Measurements from ENCODE around the gene ZFP82.

ZFP82 gene

GRCh38 chr19:36418287-36419001 is at the start of gene ZFP82:
ZFP82 (minus strand) TSS chr19:36418644; CDS start chr19:36409789, 8,855 bp downstream.
- peak; percentile 82 for DNase-seq

DNA sequence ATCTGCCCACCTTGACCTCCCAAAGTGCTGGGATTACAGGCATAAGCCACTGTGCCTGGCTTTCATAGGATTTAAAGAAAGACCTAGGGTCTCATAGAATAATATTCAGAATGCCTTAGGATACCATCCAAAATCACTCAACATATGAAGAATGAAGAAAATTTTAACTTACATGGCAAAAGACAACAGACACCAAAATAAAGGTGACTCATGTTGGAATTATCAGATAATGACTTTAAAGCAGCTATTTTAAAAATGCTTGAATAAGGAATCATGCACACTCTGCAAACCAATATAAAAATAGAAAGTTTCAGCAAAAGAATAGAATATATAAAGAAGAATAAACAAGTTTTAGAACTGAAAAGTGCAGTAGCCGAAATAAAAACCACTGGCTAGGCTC is 41.6 kb upstream of the ZFP82 start:
- no peak for DNase-seq

DNA sequence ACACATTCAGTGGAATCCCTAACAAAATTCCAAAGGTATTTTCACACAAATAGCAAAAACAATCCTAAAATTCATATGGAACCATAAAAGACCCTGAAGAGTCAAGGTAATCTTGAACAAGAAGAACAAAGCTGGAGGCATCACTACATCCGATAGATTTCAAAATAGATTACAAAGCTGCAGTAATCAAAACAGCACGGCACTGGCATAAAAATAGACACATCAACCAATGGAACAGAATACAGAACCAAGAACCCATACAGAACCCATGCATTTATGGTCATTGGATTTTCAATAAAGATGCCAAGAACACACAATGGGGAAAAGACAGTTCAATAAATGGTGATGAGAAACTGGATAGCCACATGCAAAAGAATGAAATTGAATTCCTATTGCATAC is 38.4 kb upstream of the ZFP82 start:
- DNase-seq = no peak

DNA sequence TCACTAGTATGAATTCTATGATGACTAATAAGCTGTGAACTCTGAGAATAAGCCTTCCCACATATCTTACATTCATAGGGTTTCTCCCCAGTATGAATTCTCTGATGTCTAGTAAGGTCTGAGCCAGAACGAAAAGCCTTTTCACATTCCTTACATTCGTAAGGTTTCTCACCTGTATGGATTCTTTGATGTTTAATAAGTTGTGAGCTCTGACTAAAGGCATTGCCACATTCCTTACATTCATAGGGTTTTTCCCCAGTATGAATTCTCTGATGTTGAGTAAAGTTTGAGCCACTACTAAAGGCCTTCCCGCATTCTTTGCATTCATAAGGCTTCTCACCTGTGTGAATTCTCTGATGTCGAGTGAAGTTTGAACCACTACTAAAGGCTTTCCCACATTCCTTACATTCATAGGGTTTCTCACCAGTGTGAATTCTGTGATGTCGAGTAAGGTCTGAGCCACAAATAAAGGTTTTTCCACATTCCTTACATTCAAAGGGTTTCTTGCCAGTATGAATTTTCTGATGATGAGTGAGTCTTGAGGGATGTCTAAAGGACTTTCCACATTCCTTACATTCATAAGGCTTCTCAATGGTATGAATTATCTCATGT is 30.7 kb upstream of the ZFP82 start:
- no peak for DNase-seq

DNA sequence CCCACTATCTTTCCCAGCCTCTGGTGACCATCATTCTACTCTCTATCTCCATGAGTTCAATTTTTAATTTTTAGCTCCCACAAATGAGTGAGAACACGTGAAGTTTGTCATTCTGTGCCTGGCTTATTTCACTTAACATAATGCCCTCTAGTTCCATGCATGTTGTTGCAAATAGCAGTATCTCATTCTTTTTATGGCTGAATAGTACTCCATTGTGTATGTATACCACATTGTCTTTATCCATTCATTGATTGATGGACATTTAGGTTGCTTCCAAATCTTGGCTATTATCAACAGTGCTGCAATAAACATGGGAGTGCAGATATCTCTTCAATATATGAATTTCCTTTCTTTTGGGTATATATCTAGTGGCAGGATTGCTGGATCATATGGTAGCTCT is 22.9 kb upstream of the ZFP82 start:
- no peak for DNase-seq

DNA sequence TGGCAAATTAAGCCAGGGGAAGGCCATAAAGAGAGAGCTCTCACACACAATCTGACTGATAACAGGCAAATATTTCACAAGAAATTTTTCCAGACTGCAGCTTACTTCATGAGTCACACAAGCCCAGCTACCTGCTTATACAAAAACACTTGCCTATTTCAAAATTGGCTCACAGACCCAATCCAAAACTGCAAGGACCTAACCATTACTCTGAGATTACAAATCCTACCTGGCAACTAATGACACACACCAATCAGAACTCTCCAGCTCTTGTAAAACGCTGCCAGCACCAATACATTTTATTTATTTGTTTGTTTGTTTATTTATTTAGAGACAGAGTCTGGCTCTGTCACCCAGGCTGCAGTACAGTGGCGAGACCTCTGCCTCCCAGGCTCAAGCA is 18.1 kb upstream of the ZFP82 start:
- DNase-seq = no peak

- DNase-seq = no peak
Observed at GRCh38 chr19:36423925-36424324, 5.5 kb upstream of the ZFP82 start.

DNA sequence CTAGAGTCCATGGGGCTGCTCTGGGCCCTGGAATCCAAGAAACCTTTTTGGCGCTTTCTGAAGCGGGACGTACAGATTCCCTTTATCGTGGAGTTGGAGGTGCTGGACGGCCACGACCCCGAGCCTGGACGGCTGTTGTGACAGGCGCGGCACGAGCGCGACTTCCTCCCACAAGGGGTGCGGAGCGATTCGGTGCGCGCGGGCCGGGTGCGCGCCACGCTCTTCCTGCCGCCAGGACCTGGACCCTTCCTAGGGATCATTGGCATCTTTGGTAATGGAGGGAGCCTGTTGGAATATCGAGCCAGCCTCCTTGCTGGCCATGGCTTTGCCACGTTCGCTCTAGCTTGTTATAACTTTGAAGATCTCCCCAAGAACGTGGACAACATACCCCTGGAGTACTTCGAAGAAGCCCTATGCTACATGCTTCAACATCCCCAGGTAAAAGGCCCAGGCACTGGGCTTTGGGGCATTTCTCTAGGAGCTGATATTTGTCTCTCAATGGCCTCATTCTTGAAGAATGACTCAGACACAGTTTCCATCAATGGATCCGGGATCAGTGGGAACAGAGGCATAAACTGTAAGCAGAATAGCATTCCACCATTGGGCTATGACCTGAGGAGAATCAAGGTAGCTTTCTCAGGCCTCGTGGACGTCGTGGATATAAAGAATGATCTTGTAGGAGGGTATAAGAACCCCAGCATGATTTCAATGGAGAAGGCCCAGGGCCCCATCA is 3.5 kb upstream of the ZFP82 start:
- no peak for DNase-seq

- DNase-seq = no peak
Observed at GRCh38 chr19:36420961-36421748, 2.7 kb upstream of the ZFP82 start.

DNA sequence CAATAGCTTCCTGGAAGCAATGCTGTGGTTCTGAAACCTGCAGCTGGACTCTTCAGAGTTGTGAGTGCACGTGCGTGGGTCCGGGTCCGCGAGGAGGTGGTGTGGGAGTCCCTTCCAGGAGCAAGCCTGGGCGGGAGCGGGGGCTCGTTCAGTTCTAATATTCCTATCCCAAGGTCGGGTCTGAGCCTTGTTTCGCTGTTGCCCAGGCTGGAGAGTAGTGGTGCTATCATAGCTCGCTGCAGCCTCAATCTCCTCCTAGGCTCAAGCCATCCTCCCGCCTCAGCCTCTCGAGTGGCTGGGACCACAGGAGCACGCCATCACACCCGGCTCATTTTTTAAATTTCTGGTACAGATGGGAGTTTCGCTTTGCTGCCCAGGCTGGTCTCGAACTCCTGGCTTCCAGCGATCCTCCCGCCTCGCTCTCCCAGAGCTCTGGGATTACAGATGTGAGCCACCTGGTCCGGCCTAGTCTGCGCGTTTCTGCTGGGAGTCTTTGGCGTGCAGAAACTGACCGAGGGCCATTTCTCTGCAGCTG is 625 bp downstream of the ZFP82 start:
- no peak for DNase-seq

DNA sequence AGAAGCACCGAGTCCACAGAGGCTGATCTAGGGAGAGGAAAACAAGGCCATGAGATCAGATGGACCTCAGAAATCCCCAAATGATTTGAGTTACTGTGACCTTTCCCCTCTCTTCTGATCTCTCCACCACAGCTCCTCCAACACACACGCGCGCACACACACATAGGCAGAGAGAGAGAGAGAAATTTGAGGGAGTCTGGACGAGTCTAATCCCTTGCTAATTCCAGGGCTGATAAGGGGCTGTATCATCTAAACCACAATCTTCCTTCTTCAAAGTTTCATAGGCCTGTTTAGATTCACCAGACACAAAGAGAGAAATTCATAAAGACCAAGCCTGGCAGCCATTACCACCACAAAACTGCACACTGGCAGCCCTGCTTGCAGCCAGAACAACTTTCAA is 8.6 kb downstream of the ZFP82 start:
- no peak for DNase-seq

- no peak for DNase-seq
Observed at GRCh38 chr19:36408101-36408500, 10.3 kb downstream of the ZFP82 start.

DNA sequence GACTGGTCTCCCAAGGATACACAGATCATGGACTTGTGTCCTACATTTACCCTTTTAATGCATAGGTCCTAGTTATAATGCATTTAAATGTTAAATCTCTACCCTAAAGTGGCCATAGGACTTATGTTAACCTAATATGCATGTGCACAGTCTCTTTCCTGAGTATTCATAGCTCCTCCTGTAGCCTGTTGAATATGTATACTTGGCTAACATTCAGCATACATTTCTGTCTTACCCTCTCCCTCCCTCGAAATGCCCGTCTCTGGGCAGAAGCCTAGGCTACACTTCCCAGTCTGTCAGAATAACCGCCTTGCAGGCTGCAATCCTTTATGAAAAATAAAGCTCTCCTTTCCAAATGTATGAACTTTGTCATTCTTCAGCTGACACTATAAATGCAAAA is 13.9 kb downstream of the ZFP82 start:
- DNase-seq = no peak

DNA sequence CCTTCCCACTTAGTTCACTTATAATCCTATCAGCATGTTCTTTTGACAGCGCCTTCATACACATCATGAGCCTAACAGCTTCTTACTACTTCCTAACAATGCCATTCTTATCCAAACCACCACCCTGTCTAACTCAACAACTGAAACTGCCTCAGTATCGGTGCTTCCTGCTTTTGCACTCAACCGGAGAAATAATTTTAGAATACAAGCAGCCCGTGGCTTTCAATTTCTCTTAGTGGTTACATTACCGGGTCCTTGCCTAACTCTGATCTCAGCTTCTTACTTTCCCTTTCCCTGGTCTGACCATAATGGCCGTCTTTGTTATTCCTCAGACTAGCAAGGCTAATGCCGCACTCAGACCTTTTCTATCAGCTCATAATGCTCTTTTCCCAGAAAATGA is 17.0 kb downstream of the ZFP82 start:
- no peak for DNase-seq

DNA sequence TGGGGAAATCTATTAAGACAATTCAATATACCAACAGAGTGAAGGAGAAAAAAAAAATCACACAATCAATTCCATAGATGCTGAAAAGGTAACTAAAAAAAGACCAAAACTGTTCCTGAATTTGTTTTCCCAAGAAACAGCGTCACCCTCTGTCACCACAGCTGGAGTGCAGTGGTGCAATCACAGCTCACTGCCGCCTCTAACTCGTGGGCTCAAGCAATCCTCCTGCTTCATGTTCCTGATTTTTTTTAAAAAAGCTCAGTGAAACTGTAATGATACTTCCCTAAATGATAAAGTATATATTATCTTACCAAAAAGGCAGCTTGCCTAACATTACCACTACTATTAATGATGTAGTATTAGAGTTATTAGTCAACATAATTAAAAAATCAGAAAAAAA is 19.9 kb downstream of the ZFP82 start:
- DNase-seq = no peak

DNA sequence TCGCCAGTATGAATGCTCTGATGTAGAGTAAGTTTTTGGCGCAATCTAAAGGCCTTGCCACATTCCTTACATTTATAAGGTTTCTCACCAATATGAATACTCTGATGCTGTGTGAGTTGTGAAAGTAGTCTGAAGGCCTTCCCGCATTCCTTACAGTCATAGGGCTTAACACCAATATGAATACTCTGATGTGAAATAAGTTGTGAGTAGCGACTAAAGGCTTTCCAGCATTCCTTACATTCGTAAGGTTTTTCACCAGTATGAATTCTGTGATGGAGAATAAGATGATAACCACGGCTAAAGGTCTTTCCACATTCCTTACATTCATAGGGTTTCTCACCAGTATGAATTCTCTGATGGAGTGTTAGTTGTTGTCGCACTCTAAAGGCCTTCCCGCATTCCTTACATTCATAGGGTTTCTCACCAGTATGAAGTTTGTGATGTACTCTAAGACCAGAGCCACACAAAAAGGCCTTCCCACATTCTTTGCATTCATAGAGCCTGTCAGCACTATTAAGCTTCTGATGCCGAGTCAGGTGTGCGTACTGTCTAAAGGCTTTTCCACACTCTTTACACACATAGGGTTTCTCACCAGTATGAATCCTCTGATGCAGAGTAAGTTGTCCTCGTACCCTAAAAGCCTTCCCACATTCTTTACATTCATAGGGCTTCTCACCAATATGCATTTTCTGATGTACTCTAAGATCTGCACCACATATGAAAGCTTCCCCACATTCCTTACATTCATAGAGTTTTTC is 25.3 kb downstream of the ZFP82 start:
- no peak for DNase-seq

- no peak for DNase-seq
Observed at GRCh38 chr19:36379510-36379819, 39.0 kb downstream of the ZFP82 start.

DNA sequence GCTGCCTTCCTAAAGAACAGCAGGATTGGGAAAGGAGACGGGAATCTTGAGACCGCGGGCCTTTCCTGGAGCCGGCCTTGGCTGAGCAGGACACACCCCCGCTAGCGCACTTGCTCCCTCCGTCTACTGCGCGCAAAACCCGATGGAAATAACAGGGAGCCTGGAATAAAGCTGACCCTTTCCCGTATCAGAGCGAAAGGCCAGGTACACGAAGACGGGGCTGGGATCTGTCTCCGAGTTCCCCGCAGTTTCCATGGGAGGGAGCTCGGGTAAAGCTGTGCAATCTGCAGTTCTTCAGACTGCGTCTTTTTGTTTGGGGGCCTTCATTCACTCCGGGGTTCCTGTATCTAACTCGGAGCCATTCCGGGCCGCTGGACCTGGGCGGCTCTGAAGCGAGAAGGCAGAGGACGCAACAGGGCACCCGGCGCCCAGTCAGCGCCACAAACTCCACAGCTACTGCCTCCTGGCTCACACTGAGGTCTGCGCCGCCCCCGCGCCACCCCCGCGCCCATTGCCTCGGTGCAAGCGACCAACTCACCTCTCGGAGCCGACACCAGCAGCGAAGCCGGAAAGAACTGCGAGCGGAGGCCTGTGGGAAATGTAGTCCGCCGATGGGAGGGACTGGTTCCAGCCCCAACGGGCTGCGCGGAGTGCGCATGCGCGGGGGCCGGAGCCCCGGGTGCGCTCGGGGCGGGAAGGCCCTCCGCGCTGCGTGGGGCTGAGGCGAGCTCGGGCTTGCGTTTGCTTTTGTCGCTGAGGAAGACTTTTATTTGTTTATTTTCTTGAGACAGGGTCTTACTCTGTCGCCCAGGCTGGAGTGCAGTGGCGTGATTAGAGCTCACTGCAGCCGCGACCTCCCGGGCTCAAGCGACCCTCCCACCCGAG is 39.6 kb downstream of the ZFP82 start, which contains the start of gene ZFP14:
ZFP14 (minus strand) TSS at position 577 of the 885 bp plus-strand sequence. CDS start 11,309 bp downstream, outside the sequence.
- DNase-seq = peak; percentile 96

DNA sequence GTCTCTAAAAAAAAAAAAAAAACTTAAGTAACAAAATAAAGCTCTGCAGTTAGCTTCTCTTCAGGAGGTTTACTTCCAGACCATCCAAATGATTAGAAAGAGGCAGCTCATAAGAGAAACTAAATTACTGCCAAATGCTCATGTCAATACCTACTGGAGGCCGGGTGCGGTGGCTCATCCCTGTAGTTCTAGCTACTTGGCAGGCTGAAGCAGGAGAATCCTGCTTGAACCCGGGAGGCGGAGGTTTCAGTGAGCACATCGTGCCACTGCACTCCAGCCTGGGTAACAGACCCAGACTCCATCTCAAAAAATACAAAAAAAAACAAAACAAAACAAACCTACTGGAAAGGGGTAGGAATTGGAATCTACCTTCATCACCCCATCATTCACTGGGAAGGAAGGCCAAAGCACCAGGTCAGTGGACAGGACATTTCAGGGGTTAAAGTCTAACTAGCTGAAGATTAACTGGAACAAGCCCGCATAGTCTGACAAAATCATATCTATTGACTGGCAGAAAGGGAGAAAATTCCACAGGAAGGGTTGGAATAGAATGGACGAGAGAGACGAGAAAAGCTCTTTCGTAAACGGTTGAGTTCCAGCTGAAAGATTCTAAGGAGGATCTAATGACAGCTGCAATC is 40.8 kb downstream of the ZFP82 start:
- no peak for DNase-seq

GRCh38 chr19:36373638-36374156 is 44.7 kb downstream of the ZFP82 start:
- DNase-seq = no peak

- no peak for DNase-seq
Observed at GRCh38 chr19:36371886-36372285, 46.6 kb downstream of the ZFP82 start.
